GM19463 (cell line): Measurements from ENCODE around the gene RAB40B.

Experiments
- ATAC-seq: cut with Tn5 transposase; IDR thresholded peaks from one replicate; pipeline ENCODE4 v1.9.1; 2021; ENCODE audit warnings: mild to moderate bottlenecking, moderate library complexity; ENCODE audit not compliant: unreplicated experiment

Gene RAB40B

DNA sequence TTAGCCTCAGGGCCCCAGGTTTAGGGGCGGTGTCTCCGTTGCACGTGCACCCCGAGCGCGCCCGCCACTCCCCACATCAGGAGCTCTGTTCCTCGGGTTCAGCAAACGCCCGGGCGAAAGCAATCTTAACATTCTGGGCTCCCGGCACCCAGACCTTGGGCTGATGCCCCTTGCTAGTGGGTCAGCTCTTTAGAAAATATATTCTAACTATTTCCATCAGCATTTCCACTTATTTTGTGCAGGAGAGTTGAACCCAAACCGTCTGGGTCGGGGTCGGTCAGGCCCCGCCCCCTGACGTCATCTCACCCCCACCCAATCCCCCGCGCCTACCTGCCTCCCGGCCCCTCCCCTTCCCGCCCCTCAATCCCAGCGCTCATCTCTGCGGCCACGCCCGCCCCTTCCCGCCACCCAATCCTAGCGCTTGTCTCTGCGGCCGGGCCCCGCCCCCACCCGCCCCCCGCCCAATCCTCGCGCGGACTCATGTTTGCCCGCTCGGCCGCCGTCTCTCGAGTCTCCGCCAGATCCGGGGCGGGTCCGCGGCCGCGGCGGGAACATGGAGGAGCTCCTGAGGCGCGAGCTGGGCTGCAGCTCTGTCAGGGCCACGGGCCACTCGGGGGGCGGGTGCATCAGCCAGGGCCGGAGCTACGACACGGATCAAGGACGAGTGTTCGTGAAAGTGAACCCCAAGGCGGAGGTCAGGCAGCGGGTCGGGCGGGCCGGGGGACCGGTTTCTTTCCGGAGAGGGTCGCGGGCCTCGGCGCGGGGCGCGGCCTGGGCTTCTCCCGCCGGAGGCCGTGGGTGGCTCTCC, 17.9 kb upstream of the RAB40B start, which contains the start of gene FN3KRP:
Gene FN3KRP, plus strand, starts transcription at position 504 of the 808 bp plus-strand sequence. Its CDS starts 50 bp downstream, at position 554.
- peak; percentile 77 for ATAC-seq

DNA sequence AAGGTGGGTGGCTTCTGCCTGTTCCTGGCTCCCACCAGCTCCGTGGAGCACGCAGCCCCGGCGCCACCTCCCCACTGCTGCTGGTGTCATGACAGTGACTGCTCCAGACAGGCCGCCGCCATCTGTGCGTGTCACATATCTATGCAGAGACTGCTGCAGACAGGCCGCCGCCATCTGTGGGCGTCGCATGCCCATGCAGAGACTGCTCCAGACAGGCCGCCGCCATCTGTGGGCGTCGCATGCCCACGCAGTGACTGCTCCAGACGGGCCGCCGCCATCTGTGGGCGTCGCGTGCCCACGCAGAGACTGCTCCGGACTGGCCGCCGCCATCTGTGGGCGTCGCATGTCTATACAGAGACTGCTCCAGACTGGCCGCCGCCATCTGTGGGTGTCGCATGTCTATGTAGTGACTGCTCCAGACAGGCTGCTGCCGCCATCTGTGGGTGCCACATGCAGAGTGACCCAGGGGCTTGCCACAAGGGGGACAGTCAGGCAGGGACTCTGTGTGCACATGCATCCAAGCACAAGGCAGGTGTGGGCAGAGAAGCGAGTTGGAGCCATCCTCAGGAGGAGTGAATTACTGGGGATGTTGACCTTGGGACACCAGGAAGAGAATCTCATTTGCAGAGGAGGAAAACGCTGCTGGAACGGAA, 14.7 kb upstream of the RAB40B start:
- no peak for ATAC-seq

DNA sequence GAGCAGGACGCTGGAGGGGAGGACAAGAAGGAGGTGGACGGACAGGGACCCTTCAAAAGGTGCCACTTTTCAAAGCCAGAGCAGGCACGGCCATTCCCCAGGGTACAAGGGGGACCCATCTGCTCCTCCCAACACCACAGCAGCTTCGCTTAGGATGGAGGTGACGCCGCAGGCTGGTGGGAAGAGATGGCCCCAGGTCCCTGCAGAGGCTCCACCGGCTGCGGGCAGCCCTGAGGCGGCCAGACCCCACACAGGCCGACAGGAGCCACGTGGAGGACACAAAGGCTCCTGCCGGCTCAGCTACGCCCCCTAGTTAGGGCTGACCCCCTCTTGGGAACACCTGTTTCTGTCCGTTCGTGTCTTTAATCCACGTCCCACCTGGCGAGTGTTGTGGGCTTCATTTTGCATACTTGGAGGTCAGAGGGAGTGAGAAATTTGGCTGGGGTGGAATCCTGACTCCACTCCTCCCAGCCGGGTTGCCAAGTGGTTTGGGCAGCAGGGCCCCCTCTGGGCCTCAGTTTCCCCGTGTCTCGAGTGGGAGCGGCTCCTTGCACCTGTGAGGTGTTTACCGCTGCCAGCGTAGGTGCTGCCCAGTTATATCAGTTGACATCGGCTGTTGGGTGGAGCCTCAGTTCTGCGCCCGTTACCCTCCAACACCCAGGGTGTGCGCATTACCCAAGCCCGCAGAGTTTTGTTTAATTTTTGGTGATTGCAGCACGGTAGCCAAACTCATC, 12.2 kb upstream of the RAB40B start:
- ATAC-seq = no peak

DNA sequence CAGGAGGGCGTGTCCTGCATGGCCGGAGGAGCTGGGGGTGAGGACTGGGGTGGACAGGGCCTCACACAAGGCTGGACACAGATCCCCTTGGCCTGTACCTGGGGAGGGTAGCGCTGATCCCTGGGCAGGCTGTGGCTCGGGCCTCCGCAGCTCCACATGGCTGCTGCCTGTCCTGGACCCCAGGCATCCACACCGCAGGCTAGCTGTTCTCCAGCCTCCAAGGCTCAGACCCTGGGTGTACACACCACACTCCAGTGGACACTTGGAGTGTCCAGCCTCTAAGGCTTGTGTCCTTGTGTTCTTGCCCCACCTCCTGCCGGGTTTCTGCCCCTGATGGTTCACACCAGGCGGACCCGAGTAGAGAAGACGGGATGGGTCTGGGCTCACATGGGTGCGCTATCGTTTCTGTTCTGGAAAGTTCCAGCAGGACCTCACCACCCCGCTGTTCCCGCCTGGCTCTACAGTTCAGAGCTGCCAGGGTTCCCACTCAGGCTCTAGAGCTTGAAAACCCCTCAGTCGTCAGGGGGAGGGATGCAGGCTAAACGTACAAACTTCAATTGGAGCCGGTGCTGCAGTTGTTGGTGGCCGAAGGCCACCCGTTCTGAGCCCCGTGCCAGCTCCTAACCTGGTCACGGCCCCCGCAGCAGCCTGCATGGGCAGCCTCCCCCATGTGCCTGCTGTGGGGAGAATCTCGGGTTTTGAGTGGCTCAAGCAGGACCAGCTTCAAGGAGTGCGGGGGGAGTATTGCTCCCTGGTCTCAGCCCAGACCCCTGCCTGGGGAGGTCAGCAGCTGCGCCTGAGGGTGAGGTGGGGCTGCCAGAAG, 11.4 kb upstream of the RAB40B start:
- ATAC-seq = no peak

DNA sequence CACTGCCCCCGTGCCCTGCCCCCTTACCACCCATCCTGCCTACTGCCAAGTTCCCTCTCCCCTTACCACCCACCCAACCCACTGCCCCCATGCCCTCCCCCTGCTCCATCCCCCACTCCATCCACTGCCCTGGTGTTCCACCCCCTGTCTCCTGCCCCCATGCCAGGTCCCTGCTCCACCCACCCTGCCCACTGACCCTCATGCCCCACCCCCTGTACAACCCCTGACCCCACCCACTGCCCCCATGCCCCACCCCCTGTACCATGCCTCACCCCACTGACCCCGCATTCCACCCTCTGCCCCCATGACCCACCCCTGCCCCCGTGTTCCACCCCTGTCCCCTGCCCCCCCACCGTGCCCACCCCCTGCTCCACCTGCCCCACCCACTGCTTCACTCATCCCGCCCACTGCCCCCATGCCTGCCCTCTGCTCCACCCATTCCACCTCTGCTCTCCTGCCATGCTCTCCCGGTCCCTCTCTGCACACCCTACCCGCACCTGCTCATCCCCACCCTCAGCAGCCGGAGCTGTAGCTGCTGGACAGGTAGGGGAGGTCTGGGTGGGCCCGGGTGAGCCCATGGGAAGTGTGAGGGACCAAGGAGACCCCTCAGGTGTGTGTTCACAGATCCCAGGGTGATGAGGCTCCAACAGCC, 10.7 kb upstream of the RAB40B start:
- ATAC-seq = no peak

DNA sequence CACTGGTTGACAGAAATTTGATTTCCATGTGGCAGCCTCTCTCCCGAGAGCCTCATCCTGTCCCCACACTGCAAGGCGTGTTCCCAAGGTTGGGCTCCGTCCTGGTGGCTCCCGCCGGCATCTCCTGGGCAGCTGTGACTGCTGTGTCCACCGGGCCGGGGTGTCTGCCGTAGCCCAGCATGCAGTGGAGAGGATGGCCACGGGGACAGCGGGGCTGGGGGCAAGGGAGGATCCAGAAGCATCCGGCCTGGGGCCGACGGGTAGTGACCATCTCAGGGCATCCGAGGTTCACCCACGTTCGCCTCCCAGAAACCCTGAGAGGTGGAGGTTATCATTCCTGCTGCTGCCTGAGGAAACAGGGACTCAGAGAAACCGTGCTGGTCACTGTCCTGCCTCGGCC, 7.3 kb upstream of the RAB40B start:
- no peak for ATAC-seq

DNA sequence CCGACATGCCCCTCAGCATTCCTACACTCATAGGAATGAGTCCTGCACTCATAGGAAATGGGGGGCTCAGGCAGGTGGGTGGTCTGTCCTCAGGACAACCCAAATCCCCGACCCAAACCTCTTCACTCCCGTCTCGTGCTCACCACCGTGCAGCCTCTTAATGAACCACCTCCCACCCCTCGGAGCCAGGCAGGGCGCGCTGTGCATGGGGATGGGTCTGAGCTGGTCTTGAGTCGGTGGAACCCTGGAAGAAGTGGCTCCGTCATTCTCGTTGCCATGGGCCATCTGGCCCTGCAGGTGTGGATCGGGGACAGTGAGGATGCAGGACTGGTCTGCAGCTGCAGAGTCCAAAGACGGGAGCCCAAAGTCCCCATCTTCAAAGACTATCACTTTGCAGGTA, 6.4 kb upstream of the RAB40B start:
- no peak for ATAC-seq

DNA sequence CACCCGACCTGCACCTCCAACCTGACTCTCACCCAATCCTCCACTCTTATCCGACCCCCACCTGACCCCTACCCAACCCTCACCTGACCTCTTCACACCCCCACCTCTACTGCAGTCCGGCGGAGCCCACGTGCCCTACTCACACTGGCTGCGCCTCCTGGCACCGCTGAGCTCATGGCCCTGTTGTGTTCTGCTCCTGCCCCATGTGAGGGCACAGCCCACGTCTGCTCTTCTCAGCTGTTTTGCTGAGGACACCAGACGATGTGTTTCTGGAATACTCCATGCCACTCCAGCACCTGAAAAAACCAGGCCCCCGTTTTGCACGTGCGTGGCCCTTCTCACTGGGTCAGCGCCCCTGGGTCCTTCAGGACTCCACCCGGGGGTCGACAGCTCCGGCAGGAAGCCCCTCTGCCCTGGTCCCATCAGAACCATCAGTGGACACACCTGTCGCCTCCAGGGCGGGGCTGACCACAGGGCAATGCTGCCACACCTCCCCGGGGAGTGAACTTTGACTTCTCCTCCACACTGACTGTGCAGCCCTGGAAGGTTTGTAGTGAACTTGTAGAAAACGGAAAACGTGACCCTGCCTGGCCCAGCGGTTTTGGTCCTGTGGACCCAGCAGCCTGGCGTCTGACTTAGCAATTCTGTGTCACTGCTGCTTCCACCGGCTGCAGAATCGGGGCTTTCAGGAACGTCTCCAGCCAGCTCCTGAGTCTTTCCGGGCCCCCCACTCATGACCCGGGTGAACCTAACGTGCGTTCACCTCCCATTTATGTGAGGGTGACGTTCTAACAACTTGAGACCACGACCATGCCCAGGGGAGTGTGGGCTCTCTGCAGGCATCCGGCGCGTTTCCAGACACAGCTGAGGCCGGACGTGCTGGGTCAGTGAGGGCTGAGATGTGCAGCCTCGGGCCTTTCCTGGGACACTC, 5.7 kb upstream of the RAB40B start:
- no peak for ATAC-seq

DNA sequence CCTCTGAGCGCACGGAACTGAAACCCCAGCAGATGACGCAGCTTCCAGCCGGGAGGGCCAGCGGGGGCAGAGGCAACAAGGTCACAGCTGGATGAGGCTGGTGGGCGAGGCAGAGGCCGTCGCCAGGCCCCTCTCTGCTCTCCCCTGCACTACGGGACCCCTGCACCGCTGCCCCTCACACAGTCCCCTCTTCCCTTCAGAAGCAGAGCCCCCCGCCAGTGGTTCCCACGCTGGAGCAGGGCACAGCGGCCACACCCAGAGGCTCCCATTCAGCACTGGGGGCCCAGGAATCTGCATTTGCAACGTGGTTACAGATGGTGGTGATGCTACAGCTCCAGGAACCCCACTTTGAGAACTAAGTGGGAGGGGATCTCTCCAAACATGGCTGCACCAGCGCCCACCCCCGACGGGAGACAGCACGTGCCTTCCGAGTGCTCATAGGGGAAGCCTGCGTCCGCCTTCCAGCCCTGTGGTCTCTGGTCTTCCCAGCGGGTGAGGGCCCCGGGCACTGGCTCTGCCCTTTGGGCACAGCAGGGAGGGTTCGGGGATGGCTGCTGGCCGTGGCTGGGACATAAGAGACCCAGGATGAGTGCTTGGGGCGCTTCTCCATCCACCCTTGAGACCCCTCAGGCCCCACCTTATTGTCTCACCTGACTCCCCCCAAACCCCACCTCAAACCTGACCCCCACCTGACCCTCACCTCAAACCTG, 4.7 kb upstream of the RAB40B start:
- no peak for ATAC-seq

DNA sequence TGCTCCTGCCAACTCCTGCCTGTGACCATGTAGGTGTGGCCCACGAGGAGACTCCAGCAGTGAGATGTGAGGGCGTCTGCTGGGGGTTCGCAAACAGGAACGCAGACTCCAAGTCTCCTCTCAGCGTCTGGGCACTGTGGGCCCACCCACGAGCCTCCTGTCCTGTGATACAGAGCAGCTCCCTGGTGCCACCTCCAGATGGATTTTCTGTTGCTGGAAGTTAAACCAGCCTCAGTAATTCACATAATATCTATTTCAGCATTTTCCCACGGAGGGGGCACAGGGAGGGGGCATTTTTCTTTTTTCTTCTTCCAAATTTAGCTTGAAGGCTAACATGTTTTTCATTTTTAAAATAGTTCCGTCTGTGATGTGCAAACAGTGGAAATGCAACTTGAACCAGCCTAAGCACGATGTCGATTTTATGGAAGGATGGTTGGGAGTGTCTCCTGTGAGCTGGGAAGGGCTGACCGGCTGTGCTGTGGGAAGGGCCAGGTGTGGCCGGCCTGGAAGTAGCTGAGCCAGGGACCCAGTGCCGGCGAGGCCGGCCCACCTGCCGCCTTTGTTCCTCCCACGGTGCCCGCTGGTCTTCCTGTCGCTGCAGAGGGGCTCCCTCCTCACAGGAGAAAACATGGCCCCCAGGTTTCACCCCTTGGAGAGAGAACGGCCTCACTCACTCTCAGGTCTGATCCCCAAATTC, 3.9 kb upstream of the RAB40B start:
- no peak for ATAC-seq

DNA sequence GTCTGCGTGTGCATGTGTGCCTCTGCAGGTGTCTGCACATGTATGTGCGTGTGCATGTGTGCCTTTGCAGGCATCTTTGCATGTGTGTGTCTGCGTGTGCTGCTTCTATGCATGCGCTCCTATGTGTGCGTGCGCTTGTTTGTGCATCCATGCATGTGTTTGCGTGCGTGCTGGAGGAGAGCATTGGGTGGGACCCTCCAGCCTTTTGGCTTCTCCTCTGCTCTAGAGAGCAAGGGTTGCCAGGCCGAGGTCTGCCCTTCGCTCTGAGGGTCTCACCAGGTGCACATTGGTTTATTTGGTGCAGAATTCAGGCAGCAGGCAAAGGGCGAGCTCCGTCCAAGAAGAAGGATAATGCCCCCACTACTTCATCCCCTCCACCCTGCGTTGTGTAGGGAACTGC, 1.1 kb upstream of the RAB40B start:
- no peak for ATAC-seq

DNA sequence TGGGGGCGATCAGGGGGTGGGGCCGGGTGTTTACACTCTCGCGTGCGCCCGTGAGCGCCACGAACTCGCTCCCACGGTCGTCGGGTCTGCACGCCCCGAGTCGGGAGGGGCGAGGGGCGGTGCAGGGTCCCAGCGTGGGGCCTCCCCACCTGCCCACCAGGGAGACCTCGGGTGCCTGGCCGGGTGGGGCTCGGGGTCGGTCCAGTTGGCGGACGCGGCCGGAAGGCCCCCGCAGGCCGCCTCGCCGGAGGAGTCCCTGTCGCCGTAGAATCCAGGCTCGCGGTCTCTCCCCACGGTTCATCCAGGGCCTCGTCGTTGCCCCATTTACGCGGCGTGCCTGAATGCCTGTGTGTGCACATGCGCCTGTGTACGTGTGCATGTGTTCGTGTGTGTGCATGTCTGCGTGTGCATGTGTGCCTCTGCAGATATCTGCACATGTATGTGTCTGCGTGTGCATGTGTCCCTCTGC, 510 bp upstream of the RAB40B start:
- no peak for ATAC-seq

DNA sequence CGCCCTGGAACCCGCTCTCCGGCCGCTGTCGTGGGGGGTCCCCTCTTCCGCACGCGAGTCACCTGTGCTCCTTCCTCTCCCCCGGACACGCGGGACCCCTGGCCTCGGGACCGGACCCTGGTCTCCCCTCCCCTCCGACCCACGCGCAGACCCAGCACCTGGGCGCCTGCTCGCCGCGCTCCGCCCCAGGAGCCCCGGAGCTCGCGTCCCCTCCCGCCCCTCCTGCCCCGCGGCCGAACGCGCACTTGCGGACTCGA, 762 bp downstream of the RAB40B start:
- ATAC-seq = no peak

DNA sequence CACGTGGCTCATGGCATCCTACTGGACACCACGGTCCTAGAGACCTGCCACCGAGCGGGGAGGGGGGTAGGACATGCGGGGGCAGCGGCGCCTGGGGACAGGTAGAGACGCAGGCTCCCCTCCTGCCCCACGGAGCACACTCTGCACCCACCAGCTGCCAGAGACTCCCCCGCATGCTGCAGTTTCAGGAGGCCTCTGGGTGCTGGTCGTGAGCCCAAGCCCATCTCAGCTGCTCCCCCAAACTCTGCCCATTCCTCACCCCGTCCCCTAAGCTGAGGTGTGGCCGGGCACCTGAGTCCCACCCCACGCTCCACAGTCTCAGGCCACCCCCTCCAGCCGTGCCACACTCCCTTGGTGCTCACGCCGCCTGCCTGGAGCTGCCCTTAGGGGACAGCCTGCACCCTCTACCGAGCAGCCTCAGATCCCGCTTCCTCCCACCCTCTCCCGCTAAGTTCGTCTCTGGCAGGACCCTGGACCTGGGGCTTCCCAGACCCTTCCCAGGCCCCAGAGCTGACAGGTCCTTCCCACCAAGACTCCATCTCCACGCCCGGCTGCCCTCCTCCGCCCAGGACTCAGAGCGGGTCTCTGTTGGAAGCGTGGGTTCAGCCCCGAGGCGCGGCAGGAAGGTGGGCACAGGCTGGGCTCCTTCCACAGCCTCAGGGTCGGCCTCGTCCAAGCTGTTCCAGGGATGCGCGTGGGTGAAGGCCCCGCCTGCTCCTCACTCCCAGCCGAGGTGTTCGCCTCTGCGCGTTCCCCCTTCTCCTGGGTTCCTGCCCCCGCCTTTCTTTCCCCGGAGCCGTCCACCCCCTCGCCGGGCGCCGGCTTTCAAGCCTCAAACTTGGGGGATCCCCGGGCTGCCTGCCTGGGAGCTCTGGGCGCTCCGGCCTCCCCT, 1.3 kb downstream of the RAB40B start:
- ATAC-seq = no peak

DNA sequence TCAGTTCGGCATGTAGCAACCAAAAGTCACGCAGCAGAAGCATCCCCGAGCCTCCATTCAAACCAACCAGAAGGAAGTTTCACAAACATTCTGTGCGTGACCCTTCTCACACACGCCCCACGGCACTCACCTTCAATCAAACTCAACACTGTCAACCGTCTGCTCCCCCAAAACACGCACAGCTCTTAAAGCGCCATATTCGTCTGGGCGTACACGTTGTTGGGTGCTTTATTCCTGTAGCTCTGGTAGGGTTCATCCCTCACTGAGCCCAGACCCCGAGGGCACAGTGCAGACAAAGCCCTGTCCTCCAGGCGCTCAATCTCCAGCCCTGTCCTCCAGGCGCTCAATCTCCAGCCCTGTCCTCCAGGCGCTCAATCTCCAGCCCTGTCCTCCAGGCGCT, 2.2 kb downstream of the RAB40B start:
- ATAC-seq = no peak

DNA sequence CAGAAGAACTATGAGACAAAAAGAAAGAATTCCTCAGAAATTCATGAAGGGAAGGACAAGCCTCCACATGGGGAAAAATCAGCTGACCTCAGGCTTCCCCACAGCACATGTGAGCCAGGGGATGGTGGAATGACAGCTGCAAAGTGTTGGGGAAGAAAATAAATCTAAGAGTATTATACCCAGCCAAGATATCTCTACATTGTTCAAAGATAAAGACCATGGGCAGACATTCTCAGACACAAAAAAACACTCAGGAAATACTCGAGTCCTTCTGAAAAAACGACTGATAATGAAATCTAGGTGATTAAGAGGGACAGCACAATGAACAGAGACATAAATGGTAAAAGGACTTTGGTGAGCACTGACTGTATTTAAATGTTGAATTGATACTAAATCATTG, 3.9 kb downstream of the RAB40B start:
- ATAC-seq = no peak

DNA sequence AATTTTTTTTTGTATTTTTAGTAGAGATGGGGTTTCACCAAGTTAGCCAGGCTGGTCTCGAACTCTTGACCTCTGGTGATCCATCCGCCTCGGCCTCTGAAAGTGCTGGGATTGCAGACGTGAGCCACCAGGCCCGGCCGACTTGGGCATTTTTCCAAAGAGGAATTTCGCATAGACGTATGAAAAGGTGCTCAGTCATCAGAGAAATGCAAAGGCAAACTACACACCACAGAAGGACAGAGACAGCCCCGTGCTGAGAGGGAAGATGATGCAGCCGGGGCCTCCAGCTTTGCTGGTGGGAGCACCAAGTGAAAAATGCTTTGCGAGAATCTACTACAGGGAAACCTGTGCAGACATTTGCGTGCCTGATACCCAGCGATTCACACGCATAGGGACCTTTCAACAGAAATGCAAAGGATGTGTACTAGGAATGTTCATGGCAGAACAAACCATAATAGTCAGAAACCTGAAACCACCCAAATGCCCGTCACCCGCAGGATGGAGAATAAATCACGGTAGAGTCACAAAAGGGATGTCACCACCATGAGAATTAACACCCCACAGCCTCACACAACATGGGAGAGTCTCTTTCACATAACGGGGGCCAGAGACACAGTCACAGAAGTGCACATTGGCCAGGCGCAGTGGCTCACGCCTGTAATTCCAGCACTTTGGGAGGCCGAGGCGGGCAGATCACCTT, 5.2 kb downstream of the RAB40B start:
- no peak for ATAC-seq
